H1 (cell line): ENCODE results near the gene KCNH8. TPM values are rescaled to one million over a fixed set of nuclear protein-coding genes. Genes with fewer than 3 reads are reported as not detected.

ENCODE experiments used
- CTCF ChIA-PET: fragments of 300-600 bp; sonication (Branson Sonifier 250); formaldehyde crosslinking; loops from one replicate; lab custom pipeline; 2021; ENCODE audit not compliant: partially characterized antibody; lab: Charles Lee
- POLR2A ChIA-PET: fragments of 300-600 bp; sonication (Branson Sonifier 250); formaldehyde crosslinking; loops from one replicate; lab custom pipeline; 2021; ENCODE audit warnings: inconsistent platforms; ENCODE audit not compliant: partially characterized antibody; lab: Charles Lee
- DNase-seq, 2 experiments: peaks; one replicate each; pipeline versions ENCODE4 v3.0.0 to v3.0.0-alpha.2; 2010 to 2022; ENCODE audit warnings: low spot score in 2 of 2, low read depth in 1 of 2, mixed read lengths in 1 of 2
- FAIRE-seq: peaks from 2 replicates; lab custom pipeline; 2011; peaks lifted over from hg19 to GRCh38; lab: Jason Lieb, UNC
- H2AFZ ChIP-seq: 2 replicates; pipeline ENCODE4 v1.8.1; 2012; ENCODE audit warnings: low read length, inconsistent platforms
- H2AK5ac ChIP-seq: 2 replicates; pipeline ENCODE4 v1.6.1; 2013; ENCODE audit warnings: low read depth, low read length
- H2BK120ac ChIP-seq: replicated peaks from 2 replicates; pipeline ENCODE3; 2013; ENCODE audit warnings: low read depth, low read length, inconsistent platforms
- H2BK12ac ChIP-seq: 2 replicates; pipeline ENCODE4 v1.6.1; 2013; ENCODE audit warnings: low read depth, low read length
- H2BK15ac ChIP-seq: 2 replicates; pipeline ENCODE4 v1.6.1; 2013; ENCODE audit warnings: low read length
- H2BK20ac ChIP-seq: 2 replicates; pipeline ENCODE4 v1.6.1; 2013; ENCODE audit warnings: low read length
- H2BK5ac ChIP-seq: 2 replicates; pipeline ENCODE4 v1.6.1; 2013; ENCODE audit warnings: low read depth, low read length
- H3K14ac ChIP-seq: 2 replicates; pipeline ENCODE4 v1.6.1; 2013; ENCODE audit warnings: inconsistent platforms; ENCODE audit not compliant: insufficient read length
- H3K18ac ChIP-seq: 2 replicates; pipeline ENCODE4 v1.6.1; 2013; ENCODE audit warnings: low read length; ENCODE audit errors: extremely low read depth
- H3K23ac ChIP-seq: 2 replicates; pipeline ENCODE4 v1.6.1; 2013; ENCODE audit warnings: inconsistent platforms; ENCODE audit not compliant: insufficient read length
- H3K23me2 ChIP-seq: 2 replicates; pipeline ENCODE4 v1.6.1; 2013; ENCODE audit warnings: low read depth, low read length
- H3K27ac ChIP-seq: 2 replicates; pipeline ENCODE4 v1.6.1; 2011; ENCODE audit warnings: low read depth, low read length, inconsistent platforms
- H3K27me3 ChIP-seq, 4 experiments: replicated peaks in 1 of 4; 1 replicate in 1 of 4; 2 replicates in 3 of 4; pipeline versions ENCODE4 v1.6.1 to v1.8.1; 2011 to 2013; ENCODE audit warnings: low read length in 3 of 4, mild to moderate bottlenecking in 3 of 4, inconsistent platforms in 2 of 4, mixed read lengths in 2 of 4, moderate library complexity in 1 of 4; ENCODE audit not compliant: control insufficient read depth in 3 of 4, insufficient read depth in 3 of 4; ENCODE audit errors: extremely low read depth in 1 of 4
- H3K36me3 ChIP-seq, 4 experiments: 2 replicates each; pipeline versions ENCODE4 v1.6.1 to v1.8.1; 2011 to 2013; ENCODE audit warnings: mild to moderate bottlenecking in 4 of 4, low read length in 3 of 4, moderate library complexity in 2 of 4, control low read depth in 1 of 4, inconsistent platforms in 1 of 4; ENCODE audit not compliant: insufficient read depth in 4 of 4, control insufficient read depth in 2 of 4
- H3K4ac ChIP-seq: replicated peaks from 2 replicates; pipeline ENCODE3; 2013; ENCODE audit warnings: low read length, low read depth, mixed read lengths, inconsistent platforms; ENCODE audit not compliant: insufficient read length
- H3K4me1 ChIP-seq, 4 experiments: replicated peaks in 1 of 4; 1 replicate in 1 of 4; 2 replicates in 3 of 4; pipeline versions ENCODE4 v1.6.1 to v1.8.1; 2011 to 2013; ENCODE audit warnings: low read length in 3 of 4, inconsistent platforms in 2 of 4, mixed read lengths in 1 of 4; ENCODE audit not compliant: insufficient read depth in 4 of 4, control insufficient read depth in 3 of 4
- H3K4me2 ChIP-seq, 2 experiments: 2 replicates each; pipeline versions ENCODE4 v1.6.1 to v1.8.1; 2011 to 2013; ENCODE audit warnings: low read depth in 2 of 2, low read length in 2 of 2, control low read depth in 1 of 2, inconsistent platforms in 1 of 2, mild to moderate bottlenecking in 1 of 2; ENCODE audit not compliant: insufficient read depth in 1 of 2
- H3K4me3 ChIP-seq, 4 experiments: fragments of 200-600, 300-600 bp in 1 of 4; sonication (generic), shearing (Covaris generic), sonication (Bioruptor Twin) in 1 of 4; 2 replicates each; pipeline versions ENCODE4 v1.5.1 to v1.8.1; 2011 to 2016; ENCODE audit warnings: low read length in 4 of 4, low read depth in 3 of 4, control low read depth in 2 of 4, inconsistent platforms in 2 of 4, mild to moderate bottlenecking in 2 of 4, mixed read lengths in 1 of 4, moderate library complexity in 1 of 4; ENCODE audit not compliant: insufficient read depth in 2 of 4; ENCODE audit errors: extremely low read depth in 1 of 4
- H3K56ac ChIP-seq: replicated peaks from 2 replicates; pipeline ENCODE3; 2013; ENCODE audit warnings: low read depth, mild to moderate bottlenecking, mixed read lengths, low read length, inconsistent platforms; ENCODE audit not compliant: insufficient read length
- H3K79me1 ChIP-seq: 2 replicates; pipeline ENCODE4 v1.6.1; 2013; ENCODE audit warnings: low read depth, low read length, control low read depth
- H3K79me2 ChIP-seq, 2 experiments: 2 replicates each; pipeline versions ENCODE4 v1.6.1 to v1.8.1; 2012 to 2013; ENCODE audit warnings: low read length in 2 of 2, mild to moderate bottlenecking in 2 of 2, inconsistent platforms in 1 of 2; ENCODE audit not compliant: insufficient read depth in 2 of 2, control insufficient read depth in 1 of 2
- H3K9ac ChIP-seq, 4 experiments: replicated peaks in 1 of 4; 1 replicate in 1 of 4; 2 replicates in 3 of 4; pipeline versions ENCODE4 v1.6.1 to v1.8.1; 2011 to 2013; ENCODE audit warnings: low read depth in 3 of 4, low read length in 3 of 4, control low read depth in 2 of 4, mild to moderate bottlenecking in 2 of 4, moderate library complexity in 2 of 4, inconsistent platforms in 1 of 4; ENCODE audit errors: extremely low read depth in 1 of 4
- H3K9me3 ChIP-seq, 2 experiments: 2 replicates each; pipeline versions ENCODE4 v1.6.1 to v1.8.1; 2012 to 2013; ENCODE audit warnings: mild to moderate bottlenecking in 2 of 2, moderate library complexity in 2 of 2, control low read depth in 1 of 2, inconsistent platforms in 1 of 2, low read depth in 1 of 2, low read length in 1 of 2, mixed read lengths in 1 of 2; ENCODE audit not compliant: insufficient read depth in 2 of 2
- H4K20me1 ChIP-seq, 2 experiments: replicated peaks in 1 of 2; 2 replicates each; pipeline versions ENCODE3 to v1.8.1; 2011 to 2013; ENCODE audit warnings: inconsistent platforms in 2 of 2, low read length in 2 of 2, mild to moderate bottlenecking in 1 of 2; ENCODE audit not compliant: insufficient read depth in 2 of 2, control insufficient read depth in 1 of 2
- H4K5ac ChIP-seq: 2 replicates; pipeline ENCODE4 v1.6.1; 2013; ENCODE audit warnings: low read length, low read depth, mixed read lengths, inconsistent platforms; ENCODE audit not compliant: insufficient read length
- H4K8ac ChIP-seq: 2 replicates; pipeline ENCODE4 v1.8.0; 2013; ENCODE audit warnings: mild to moderate bottlenecking, moderate library complexity, low read length, inconsistent platforms; ENCODE audit not compliant: insufficient read depth; ENCODE audit errors: extremely low read depth
- H4K91ac ChIP-seq: replicated peaks from 2 replicates; pipeline ENCODE3; 2013; ENCODE audit warnings: low read length, mixed read lengths, inconsistent platforms; ENCODE audit not compliant: insufficient read length
- NANOG ChIP-seq: IDR thresholded peaks from 2 replicates; pipeline ENCODE4 v1.6.1; 2011; ENCODE audit warnings: low read length, low read depth, mild to moderate bottlenecking, inconsistent platforms; ENCODE audit not compliant: insufficient read depth, poor library complexity, severe bottlenecking
- SIRT6 ChIP-seq: IDR thresholded peaks from one replicate; pipeline ENCODE4 v1.7.1; 2012; ENCODE audit warnings: low read length, inconsistent platforms
- TCF12 ChIP-seq: IDR thresholded peaks from 2 replicates; pipeline ENCODE4 v1.6.1; 2011; ENCODE audit warnings: low read depth, mild to moderate bottlenecking, low read length
- WGBS, 2 experiments: shearing (Covaris generic) in 1 of 2; methylation state at CpG; one replicate each; pipeline versions ENCODE4 v1.1.6 to v1.1.7; 2013 to 2015; ENCODE audit warnings: low lambda C conversion rate in 2 of 2, mixed read lengths in 2 of 2, inconsistent platforms in 1 of 2, low coverage in 1 of 2, missing lambda C conversion rate in 1 of 2; ENCODE audit not compliant: insufficient replicate concordance in 2 of 2, insufficient coverage in 1 of 2, insufficient read length in 1 of 2; ENCODE audit errors: extremely low coverage in 1 of 2, missing lambda C conversion rate in 1 of 2; 5-methylcytosine and 5-hydroxymethylcytosine counted together
- polyA plus RNA-seq, 7 experiments: library from polyadenylated mRNA; depleted of rRNA in 3 of 7; stranded (reverse) in 5 of 7; unstranded in 2 of 7; fragments of >200 nt in 5 of 7; fragments of 200-250 nt in 2 of 7; gene quantifications; 1 replicate in 5 of 7; 2 replicates in 1 of 7; 4 replicates in 1 of 7; pipeline versions ENCODE4 v1.2.1 to v1.2.3, GENCODE V29; 2011 to 2013; ENCODE audit warnings: missing spikeins in 2 of 7, mixed read lengths in 2 of 7
- total RNA-seq: library from RNA; stranded (reverse); fragmentation: NEBNext Ultra II Directional; extraction: Animal tissue kit (Norgen Biotek cat#: 25700); gene quantifications from 2 replicates; pipeline ENCODE4 v1.2.1, GENCODE V29; 2021

The KCNH8 gene
- total and polyA plus RNA-seq, 2 of the 8 experiments (the other 6 are each of a cell fraction or from before 2014, with no cell fraction given): 2.2 to 2.4 TPM

- Histone ChIP-seq H3K79me2 (no peaks in the 10 kb centered on the region), H2BK5ac (no peak overlapping the region), H2BK20ac (no peak overlapping the region), H3K23ac (no peak overlapping the region), H3K4me3 (no peak overlapping the region), H3K18ac (no peak overlapping the region), H3K4ac (no peak overlapping the region), H2AK5ac (no peak overlapping the region), H3K36me3 (no peaks in the 10 kb centered on the region), H2BK15ac (no peak overlapping the region), H3K4me2 (no peak overlapping the region), H3K27me3 (no peaks in the 10 kb centered on the region), H4K91ac (no peak overlapping the region), H3K14ac (no peak overlapping the region), H4K8ac (no peak overlapping the region), H3K23me2 (no peaks in the 10 kb centered on the region; the same call in 1 of the 2 replicates), H3K9me3 (no peaks in the 10 kb centered on the region), H2BK120ac (no peak overlapping the region), H3K56ac (no peak overlapping the region), H3K79me1 (no peaks in the 10 kb centered on the region), H4K20me1 (no peaks in the 10 kb centered on the region), H3K9ac (no peak overlapping the region), H4K5ac (no peak overlapping the region), H3K27ac (no peak overlapping the region), H2BK12ac (no peak overlapping the region), H2AFZ (no peak overlapping the region), H3K4me1 (no peaks in the 10 kb centered on the region)
- TF ChIP-seq SIRT6 (no peak), NANOG (no peak), TCF12 (no peak)
- FAIRE-seq (no peak), DNase-seq (no peak)
- CTCF ChIA-PET: interaction anchor here (0.7 kb wide), 1 partner anchor 508 kb away, joined by 3 read pairs; no protein-coding TSS in a partner anchor
- POLR2A ChIA-PET: no interaction called here
- 84% methylated on average over 3 of the region's 3 CpGs; no CpG with 5 or more reads in 1 of the 2 experiments for WGBS, 2 experiments
Observed at GRCh38 chr3:19284974-19285373, 136.7 kb downstream of the KCNH8 start.
